Stimulated activated CD8-positive, alpha-beta memory T cell treated with anti-CD3 and anti-CD28 coated beads, Interleukin-7, amount 100 ng/mL, for 48 hours (primary cell): ENCODE results near the gene PIGU.
"Not testable (repeated sequence)": the region's sequence is repeated elsewhere in the genome, so short reads cannot be mapped to it uniquely, and the experiment has no call there.

Source experiments
- DNase-seq, 2 donors: peaks; one replicate each; pipeline ENCODE4 v3.0.0-alpha.2; 2020; ENCODE audit warnings: low read depth in 1 of 2; ENCODE audit errors: extremely low read depth in 1 of 2

PIGU gene

DNA sequence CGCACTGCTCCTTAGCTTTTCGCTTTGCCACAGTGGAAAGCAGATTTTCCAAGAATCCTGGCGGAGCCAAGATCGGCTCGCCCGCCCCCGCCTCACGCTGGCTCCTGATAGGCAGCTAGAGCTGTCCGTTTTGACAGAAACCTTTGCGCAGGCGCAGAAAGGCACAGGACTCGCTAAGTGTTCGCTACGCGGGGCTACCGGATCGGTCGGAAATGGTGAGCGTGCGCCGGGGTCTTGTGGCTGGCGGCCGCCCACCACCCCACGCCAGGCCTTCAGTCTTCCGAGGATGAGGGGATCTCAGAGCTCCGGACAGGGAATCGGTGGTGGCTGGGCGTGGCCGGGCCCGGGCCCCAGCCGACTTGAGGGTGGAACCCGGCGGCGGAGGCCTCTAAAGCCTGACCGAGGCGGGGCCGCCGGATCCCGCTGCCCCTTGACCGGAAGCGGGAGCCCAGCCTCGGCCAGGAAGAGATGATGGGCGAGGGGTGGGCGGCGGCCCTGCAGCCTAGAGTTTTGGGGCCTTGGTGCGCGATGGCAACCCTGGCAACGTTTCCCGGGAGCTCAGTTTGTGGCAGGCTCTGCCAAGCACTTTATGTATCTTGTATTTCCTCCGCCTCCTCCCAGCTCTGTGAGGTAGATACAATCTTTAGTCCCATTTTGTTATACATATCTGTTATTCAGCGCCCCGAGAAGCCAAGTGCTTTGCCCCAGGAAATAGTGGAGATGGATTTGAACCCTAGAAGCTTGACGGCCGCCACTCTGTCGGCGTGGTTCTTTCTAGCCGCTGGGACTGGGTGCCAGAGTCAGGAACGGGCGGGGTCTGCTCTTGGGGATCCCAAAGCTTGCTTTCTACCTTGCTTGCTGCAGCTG is 160.4 kb downstream of the PIGU start, which contains the start of gene DYNLRB1:
DYNLRB1 (plus strand) TSS at position 176 of the 867 bp plus-strand sequence; CDS start at position 213, 37 bp downstream.
- peak; percentile 83 to 94 for DNase-seq

DNA sequence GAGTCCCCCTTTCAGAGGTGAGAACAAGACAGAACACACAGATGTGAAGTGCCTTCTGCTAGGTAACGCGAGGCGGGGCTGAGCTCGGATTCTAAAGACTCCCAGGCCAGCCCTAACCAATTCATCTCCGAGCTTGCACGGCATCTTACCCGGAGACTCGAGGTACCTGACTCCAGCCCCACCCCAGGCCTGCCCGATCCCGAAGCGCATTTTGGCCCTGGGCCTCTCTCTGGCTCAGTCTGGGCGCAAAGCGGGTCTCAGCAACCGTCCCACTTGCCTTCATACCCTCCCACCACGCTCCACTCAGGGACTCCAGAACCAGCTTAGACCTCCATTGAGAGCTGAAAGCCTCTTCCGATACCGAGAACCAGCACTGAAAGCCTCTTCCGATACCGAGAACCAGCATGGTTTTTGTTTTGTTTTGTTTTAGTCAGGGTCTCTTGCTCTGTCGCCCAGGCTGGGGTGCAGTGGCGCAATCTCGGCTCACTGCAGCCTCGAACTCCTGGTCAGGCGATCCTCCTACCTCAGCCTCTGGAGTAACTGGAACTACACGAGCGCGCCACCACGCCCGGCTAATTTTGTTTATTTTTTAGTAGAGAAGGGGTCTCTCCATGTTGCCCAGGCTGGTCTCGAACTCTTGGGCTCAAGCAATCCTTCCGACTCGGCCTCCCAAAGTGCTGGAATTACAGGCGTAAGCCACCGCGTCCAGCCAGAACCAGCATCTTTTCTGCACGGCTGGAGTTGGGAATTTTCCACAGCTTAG is 161.2 kb downstream of the PIGU start:
- peak; percentile 39 to 57 for DNase-seq

DNA sequence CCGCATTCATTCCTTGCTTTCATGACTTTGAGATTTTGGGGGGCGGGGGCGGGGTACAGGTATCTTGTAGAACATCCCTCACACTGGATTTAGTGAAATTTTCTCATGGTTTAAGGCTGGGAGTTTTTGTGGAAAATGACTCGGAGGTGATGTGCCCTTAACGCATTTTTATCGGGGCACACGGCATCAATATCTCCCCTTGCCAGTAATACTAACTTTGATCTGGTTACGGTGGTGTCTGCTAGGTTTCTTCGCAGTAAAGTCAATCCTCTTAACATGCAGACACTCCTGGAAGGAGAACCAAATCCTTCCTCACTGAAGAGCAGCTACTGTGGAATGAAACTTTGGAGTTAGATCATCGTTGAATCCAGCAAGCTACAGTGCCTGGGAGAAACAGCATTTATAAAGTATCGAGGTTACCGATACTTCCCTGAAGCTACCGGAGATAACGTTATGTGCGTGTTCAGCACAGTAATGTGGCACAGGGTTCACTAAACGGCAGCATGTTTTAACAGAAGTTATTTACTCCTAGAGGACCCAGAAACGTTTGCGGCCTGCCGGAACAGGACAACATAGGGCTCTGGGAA is 161.9 kb downstream of the PIGU start:
- DNase-seq, result no peak

DNA sequence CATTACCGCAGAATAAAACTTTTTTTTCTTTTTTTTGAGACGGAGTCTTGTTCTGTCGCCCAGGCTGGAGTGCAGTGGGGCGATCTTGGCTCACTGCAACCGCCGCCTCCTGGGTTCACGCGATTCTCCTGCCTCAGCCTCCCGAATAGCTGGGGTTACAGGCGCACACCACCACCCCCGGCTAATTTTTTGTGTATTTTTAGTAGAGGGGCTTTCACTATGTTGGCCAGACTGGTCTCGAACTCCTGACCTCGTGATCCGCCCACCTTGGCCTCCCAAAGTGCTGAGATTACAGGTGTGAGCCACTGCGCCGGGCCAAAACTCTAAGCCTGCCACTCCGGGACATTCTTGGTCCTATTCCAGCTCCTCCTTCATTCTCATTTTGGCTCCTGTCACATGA is 162.9 kb downstream of the PIGU start:
- DNase-seq, result not testable (repeated sequence)

DNA sequence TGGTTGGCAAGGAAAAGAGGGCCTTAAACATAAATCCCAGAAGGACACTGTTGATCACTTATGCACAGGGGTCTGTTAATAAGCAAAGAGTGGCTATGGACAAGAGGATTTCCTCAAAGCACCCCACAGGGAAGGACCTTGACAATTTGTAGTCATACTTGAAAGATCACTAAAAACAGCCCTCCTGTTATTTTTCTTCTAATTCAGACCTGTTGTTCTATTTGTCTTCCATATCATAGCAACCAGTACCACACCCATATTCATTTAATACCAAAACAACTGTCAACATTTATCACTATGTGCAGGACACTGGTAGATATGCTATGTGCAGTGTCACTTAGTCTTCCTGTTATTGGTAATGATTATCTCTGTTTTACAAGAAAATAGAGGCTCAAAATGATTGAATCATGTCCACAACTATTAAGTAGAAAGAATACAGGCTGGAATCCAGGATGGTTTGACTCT is 163.9 kb downstream of the PIGU start:
- no peak for DNase-seq

DNA sequence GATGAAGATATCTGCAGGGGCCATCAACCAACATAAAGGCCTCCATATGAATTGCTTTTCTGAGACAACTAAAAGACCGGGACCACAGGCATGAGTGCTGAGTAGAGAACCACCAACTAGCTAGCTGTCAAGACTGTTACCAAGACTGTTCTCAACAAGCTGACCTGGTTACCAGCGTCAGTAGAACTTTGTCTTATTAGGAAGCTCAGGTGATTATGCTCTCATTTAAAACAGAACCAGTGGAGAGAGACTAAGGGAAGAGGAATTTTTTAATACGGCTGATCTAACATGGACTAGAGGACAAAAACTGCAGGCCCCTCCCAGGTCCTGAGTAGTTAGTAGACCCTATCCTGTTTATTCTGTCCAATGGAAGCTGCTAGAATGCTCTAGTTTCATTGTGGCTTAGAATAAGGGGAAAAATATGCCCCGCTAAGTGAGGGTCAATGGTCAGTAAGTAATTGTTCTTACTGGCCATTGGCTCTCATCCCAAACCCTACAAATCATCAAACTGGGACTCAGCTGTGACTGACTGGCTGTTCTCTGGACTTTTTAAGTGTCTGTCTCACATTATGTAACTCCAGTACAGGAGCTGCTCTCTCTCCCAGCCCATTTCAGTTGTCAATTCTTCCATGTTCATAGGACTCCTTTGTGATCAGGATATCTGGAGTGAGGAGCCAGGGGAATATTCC is 164.5 kb downstream of the PIGU start:
- DNase-seq, result no peak

DNA sequence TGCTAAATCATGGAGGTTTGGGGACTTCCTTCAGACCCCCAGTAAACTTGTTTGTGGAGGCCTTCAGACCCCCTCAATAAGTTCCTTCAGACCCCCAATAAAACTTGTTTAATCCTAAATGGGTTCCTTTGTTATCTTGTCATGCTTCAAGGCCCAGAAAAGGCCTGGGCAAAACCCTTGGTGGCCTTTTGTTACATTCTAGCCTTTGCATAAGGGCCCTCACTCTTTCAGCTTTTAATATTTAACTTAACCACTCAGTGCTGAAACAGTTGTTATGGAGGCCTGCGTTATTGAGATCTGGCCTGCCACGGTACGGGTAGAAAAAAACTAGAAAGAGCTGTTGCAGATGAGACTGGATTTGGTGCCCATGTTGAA is 165.0 kb downstream of the PIGU start:
- DNase-seq, result no peak

DNA sequence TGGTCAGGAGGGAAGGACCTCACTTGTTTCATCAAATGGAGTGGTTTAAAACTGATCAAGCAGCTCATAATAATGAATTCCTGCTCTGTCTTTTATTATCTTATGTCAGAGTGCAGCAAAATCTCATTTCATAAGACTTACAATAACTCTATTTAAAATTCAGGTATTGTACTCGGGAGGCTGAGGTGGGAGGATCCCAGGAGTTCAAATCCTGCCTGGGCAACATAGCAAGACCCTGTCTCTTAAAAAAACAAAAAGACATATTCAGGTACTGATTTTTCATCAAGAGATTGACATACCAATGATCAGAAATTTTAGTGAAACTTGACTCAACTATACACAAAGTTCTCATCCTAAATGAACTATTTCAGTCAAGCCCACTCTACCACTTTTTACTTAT is 166.3 kb downstream of the PIGU start:
- no peak for DNase-seq
